ENCODE data around the gene MACROH2A1.

GRCh38 chr5:135318037-135318436 is 81.0 kb downstream of the MACROH2A1 start:
- TF ChIP-seq RCOR1 (IDR thresholded peaks at IDR 0.05; ENCODE audit: low read length) (no peak), CTCF (IDR thresholded peaks at IDR 0.05) (no peak), JUND (IDR thresholded peaks at IDR 0.05) (no peak), RFX5 (IDR thresholded peaks at IDR 0.05; ENCODE audit: low read length) (no peak), TEAD4 (IDR thresholded peaks at IDR 0.05; ENCODE audit: borderline replicate concordance, insufficient read depth) (no peak), SMC3 (IDR thresholded peaks at IDR 0.05; ENCODE audit: low read depth, low read length) (no peak), RAD21 (IDR thresholded peaks at IDR 0.05; ENCODE audit: low read length) (no peak), CHD2 (IDR thresholded peaks at IDR 0.05; ENCODE audit: low read length, partially characterized antibody) (no peak), FOXM1 (IDR thresholded peaks at IDR 0.05; ENCODE audit: low read depth) (no peak), MAX (IDR thresholded peaks at IDR 0.05; ENCODE audit: low read depth) (no peak), POLR2AphosphoS5 (IDR thresholded peaks at IDR 0.05; ENCODE audit: low read depth, low read length) (no peak)

All from SK-N-SH (cell line).